Measurements from ENCODE around the gene GNG12.

GNG12 gene

GRCh38 chr1:67839826-67840225 is 6.6 kb upstream of the GNG12 start:
- DNase-seq = no peak

- DNase-seq = no peak
Measured at GRCh38 chr1:67838180-67838910, 5.1 kb upstream of the GNG12 start.

GRCh38 chr1:67836769-67837168 is 3.5 kb upstream of the GNG12 start:
- no peak for DNase-seq

GRCh38 chr1:67835663-67836452 is 2.6 kb upstream of the GNG12 start:
- no peak for DNase-seq

GRCh38 chr1:67834246-67834877 is 1.1 kb upstream of the GNG12 start:
- DNase-seq = no peak

GRCh38 chr1:67833602-67833940 is 304 bp upstream of the GNG12 start:
- DNase-seq = no peak

GRCh38 chr1:67831850-67832513 is 1.3 kb downstream of the GNG12 start:
- DNase-seq = no peak

GRCh38 chr1:67830928-67831830 is 2.1 kb downstream of the GNG12 start:
- no peak for DNase-seq

GRCh38 chr1:67830226-67830625 is 3.0 kb downstream of the GNG12 start:
- no peak for DNase-seq

GRCh38 chr1:67827688-67828087 is 5.6 kb downstream of the GNG12 start:
- DNase-seq = no peak

- no peak for DNase-seq
Measured at GRCh38 chr1:67825591-67825990, 7.7 kb downstream of the GNG12 start.

- no peak for DNase-seq
Measured at GRCh38 chr1:67824766-67825165, 8.5 kb downstream of the GNG12 start.

- DNase-seq = no peak
Measured at GRCh38 chr1:67823615-67824014, 9.7 kb downstream of the GNG12 start.

GRCh38 chr1:67821263-67821662 is 12.0 kb downstream of the GNG12 start:
- no peak for DNase-seq

GRCh38 chr1:67818725-67819301 is 14.5 kb downstream of the GNG12 start:
- no peak for DNase-seq

- DNase-seq = no peak
Measured at GRCh38 chr1:67818162-67818561, 15.1 kb downstream of the GNG12 start.

GRCh38 chr1:67817319-67817718 is 15.9 kb downstream of the GNG12 start:
- DNase-seq = no peak

- DNase-seq = no peak
Measured at GRCh38 chr1:67816506-67816905, 16.8 kb downstream of the GNG12 start.

- no peak for DNase-seq
Measured at GRCh38 chr1:67816095-67816475, 17.2 kb downstream of the GNG12 start.

- no peak for DNase-seq
Measured at GRCh38 chr1:67815303-67816094, 17.8 kb downstream of the GNG12 start.

GRCh38 chr1:67814121-67814772 is 19.0 kb downstream of the GNG12 start:
- DNase-seq = no peak

All from effector CD4-positive, alpha-beta T cell (primary cell).